NCI-H526 (cell line): ENCODE data around the gene RAD51B.
"Not testable (repeated sequence)": the region's sequence is repeated elsewhere in the genome, so short reads cannot be mapped to it uniquely, and the experiment has no call there.

Source experiments
- DNase-seq, 2 experiments: peaks; one replicate each; lab custom pipeline; 2025; lab: John Stamatoyannopoulos, UW

The RAD51B gene

DNA sequence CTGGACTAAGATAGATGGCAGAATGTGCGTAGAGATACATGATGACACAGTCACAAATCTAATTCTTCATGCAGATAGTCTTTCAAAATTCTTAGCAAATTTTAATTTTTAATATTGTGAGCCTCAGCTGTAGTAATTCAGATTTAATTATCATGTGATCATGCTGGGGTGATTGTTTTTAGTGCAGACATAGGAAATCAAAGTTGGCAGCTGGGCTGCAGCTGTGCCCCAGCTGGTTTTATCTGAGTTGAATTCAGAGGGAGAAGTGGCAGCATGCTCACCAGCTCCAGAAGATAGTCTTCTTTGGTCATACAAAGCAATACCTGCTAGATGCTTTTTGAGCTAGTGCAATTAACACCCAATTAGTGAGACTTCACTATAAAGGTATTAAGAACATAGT, 292.9 kb downstream of the RAD51B start:
- DNase-seq = no peak

- peak in 1 of 2 experiments; percentile 9 for DNase-seq
Measured at GRCh38 chr14:68113343-68113930, 293.9 kb downstream of the RAD51B start.

DNA sequence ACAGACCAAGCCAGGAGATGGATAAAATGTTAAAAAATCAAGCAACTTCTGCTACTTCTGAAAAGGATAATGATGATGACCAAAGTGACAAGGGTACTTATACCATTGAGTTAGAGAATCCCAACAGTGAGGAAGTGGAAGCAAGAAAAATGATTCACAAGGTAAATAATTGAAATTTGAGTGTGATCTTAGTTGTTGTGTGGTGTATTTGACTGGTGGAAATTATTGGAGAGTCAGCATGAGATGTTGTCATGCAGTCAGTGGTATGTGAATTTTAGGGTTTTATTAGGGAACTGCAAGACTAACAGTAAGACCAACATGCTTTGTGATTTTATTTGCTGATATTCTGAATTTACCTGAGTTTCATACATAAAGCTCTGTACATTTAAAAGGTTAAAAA, 296.4 kb downstream of the RAD51B start:
- DNase-seq = not testable (repeated sequence)

GRCh38 chr14:68122651-68123050, 303.1 kb downstream of the RAD51B start:
- no peak for DNase-seq

- DNase-seq = no peak
Measured at GRCh38 chr14:68124050-68124449, 304.5 kb downstream of the RAD51B start.

- peak in 1 of 2 experiments; percentile 18 for DNase-seq
Measured at GRCh38 chr14:68124979-68125731, 305.6 kb downstream of the RAD51B start.

DNA sequence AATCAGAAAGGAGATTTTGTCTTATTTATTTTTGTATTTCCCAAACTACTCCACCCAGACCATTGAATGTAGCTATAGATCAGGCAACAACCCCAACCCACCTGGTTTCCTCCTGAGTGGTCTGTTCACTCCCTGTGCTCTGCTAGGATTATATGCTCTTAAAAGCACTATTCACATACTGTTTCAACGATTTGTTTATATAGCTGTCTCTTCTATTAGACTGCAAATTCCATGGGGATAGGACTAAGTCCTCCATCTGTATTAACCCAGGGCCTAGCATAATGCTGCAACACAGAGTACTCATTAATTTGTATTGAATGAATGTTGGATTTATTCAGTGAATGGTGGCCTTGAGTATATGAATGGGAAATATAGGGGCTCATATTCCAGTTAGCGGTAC, 307.6 kb downstream of the RAD51B start:
- DNase-seq = no peak

DNA sequence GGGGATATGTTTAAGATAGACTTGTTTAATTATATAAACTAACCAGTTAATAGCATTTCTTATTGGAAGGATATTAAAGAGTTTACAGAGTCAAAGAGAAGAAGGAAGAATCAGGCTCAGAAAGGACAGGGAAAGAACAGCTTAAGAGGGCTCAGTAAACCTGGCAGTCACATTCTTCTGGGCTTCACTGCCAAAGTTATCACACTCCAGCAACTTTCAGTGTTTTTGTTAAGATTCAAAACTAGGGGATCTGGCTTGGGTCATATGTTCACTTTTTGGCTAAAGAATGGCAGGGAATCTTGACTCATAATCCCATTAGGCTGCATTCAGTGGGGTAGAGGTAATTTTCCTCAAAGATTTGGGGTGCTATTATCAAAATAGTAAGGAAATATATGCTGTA, 312.3 kb downstream of the RAD51B start:
- DNase-seq = no peak

DNA sequence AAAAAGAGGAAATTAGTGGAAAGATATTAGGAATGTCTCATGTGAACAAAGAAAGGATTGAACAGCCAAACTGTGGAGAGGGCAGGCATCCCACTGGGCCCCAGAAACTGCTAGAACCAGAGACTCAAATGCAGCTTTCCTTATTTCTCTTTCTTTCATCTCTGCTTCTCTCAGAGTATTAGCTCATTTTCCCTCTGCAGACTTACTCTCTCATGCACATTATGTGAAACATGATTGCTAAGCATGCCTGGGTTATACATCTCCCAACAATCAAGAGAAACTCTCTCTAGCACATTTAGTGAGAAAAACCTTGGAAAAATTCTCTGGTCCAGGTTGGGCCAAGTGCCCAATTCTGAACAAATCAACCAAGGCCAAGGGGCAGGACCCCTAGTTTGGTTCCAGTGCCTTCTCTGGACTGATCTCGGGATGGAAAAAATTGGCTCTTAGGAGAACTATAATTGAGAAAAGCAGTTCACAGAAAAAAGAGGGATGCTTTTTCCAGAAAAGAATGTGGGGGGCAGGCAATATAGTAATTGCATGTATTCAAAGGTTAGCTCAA, 313.1 kb downstream of the RAD51B start:
- DNase-seq = no peak

- DNase-seq = no peak
Measured at GRCh38 chr14:68133856-68134255, 314.3 kb downstream of the RAD51B start.

DNA sequence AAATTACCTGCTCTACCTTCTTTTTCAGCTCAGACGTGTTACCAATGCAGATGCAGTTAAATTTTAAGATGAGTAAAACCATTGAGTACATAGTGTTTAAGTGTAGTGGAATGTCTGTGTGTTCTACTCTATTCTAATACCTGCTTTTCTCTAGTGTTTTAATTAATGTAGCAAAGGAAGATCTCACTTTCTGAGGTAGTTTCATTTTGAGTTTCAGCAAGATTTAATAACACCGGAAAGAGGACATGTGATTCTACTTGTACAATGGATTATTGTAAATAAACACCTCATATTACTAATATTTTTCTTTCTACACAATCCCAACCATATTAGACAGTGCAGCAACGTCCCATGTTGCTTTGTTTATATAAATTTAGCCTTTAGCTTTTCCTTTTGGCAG, 315.4 kb downstream of the RAD51B start:
- no peak for DNase-seq

- DNase-seq = no peak
Measured at GRCh38 chr14:68135566-68135965, 316.0 kb downstream of the RAD51B start.

DNA sequence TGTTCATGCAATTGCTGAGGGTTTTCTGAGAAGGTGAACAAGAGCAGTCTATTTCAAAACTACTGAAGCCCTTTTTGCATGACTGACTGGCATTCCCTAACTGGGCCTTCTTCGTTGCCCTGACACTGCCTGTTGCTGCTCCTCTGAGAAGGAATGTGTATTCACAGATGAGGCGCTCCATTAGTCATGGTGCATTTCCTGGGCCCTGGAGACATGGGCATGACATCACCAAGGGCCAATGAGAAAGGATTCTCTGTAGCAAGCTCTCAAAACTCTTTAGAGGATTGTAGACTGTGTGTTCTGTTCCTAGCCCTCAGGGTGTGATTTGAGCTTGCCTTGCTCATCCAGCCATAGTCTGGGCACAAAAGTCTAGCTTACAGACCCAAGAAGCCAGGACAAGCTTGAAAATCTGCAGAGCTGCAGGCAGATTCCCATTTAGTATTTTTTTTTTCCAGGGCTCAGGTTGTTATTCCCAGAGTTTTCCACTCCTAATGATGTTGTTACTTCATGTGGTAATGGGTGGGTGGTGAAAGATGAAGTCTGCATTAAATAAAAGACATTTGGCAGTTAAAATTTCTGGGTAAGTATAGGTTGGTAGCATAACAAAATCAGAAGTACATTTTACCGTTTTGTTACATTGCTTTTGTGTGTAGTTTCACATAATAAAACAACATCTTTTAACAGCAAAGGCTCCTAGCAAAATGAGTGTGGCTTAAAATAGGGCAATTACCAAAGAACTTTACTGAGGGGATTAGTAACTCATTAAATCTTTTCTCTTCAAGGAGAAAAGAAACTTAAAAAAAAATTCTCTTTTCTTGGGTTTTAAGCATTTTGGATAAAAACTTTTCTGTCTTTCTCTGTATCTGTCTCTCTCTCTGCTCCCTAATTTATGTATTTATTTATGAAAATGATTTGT, 318.4 kb downstream of the RAD51B start:
- DNase-seq = peak; percentile 13 to 35

GRCh38 chr14:68139431-68140075, 320.0 kb downstream of the RAD51B start:
- DNase-seq = no peak

GRCh38 chr14:68140076-68140741, 320.6 kb downstream of the RAD51B start:
- DNase-seq = peak; percentile 3 to 26

DNA sequence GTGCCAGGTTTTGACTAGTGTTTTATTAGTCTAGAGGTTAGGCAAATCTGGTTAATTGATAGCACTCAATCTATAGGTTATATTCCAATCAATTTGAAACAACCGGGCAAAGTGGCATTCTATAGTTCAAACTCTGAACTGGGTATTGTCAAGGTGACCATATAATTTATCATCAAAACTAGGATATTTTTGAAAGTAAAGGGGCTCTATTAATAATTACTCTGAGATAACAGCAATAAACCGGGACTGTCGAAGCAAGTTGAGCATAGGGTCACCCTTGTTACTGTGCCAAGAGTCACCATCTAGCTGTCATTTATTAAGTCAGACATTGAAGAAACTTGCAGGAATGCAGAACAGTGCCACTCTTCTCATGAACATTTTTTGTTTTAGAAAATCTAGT, 321.2 kb downstream of the RAD51B start:
- DNase-seq = no peak

DNA sequence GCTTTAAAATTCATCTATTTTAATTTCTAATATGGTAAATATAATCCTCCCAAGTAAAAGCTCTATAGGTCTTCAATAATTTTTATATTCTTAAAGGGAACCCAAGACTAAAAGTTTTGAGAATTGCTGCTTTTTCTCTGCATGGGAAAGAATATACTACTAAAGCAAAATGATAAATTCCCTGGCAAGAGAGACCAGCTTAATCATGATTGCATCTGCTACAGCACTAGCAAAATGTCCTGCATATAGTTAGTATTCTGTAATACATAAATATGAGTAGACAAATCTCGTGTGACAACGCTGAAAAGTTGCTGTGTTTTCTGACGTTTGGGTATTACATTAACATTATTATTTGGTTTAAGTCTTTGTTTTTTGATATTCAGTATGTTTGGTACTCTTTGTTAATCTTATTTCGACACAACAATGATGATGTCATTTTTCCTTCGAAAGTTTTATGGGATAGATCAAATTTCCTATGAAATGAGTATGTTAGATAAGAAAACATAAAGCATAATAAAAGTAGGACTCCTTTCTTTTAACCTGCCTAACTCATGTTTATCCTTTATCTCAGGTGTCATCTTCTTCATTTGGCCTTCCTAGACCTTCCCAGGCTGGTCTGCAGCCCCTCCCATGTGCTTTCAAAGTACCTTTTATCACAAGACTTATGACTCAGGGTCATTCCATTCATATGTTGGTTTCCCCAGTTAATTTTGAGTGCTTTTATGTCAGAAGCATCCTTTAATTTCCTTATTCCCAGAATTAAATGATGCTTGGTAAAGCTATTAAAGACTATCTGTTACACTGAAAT, 321.9 kb downstream of the RAD51B start:
- DNase-seq = no peak

- DNase-seq = no peak
Measured at GRCh38 chr14:68143341-68143841, 323.8 kb downstream of the RAD51B start.

DNA sequence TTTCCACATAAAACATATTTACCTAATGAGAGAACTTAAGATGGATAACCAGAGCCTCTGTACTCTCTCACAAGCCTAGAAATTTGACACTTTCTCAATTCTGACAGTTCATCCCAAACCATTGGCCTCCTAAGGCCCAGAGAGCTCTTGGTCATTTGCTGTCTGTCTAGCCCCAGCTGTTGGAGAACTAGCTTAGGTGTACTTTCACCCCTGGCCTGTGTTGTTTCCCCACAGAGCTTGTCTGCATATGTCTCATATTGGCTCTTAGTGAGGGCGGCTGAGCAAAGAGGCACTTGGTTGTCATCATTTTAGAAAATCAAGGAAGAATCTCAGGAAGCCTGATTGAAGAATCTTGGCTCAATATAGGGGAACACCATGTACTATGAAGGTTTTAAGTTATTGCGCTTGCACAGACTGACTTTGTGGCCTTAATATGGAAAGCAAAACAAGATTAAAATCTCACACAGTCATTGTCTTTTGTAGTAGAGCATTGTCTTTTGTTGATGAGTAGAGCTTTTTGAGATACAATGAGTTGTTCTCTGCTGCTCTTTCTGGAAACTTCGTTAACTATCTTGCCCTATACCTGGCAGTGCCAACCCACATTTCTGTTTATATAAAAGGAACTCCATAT, 324.6 kb downstream of the RAD51B start:
- DNase-seq = no peak

- no peak for DNase-seq
Measured at GRCh38 chr14:68145036-68145435, 325.5 kb downstream of the RAD51B start.
